ENCODE results near the gene MYZAP. TPM values are rescaled to one million over a fixed set of nuclear protein-coding genes. Genes with fewer than 3 reads are reported as not detected.
A peak's percentile ranks its signal among the peaks of the same experiment; 100 is the strongest.

The MYZAP gene
- total RNA-seq, 1 donor from 2014 or later: not detected

- no peaks in the 10 kb centered on the region for H3K79me2 ChIP-seq (ENCODE audit: low read depth)
- H3K36me3 ChIP-seq: no peaks in the 10 kb centered on the region
- DNase-seq (ENCODE audit: low spot score): no peak
- no peaks in the 10 kb centered on the region for H3K9me3 ChIP-seq (ENCODE audit: low read depth)
- H2AFZ ChIP-seq (replicated peaks): peak overlapping the region; percentile 84
- H3K4me2 ChIP-seq: peak overlapping the region; percentile 89
- H3K36me3 Mint-ChIP-seq: no peaks in the 10 kb centered on the region
- H3K4me3 Mint-ChIP-seq: peak overlapping the region; percentile 83
- H4K20me1 ChIP-seq (ENCODE audit: low read depth): no peaks in the 10 kb centered on the region
- H3K27ac Mint-ChIP-seq: no peak overlapping the region
- H3K9ac ChIP-seq: no peak overlapping the region
- no peaks in the 10 kb centered on the region for H3K4me1 ChIP-seq
- H3K27me3 ChIP-seq: peaks cover 59% of the 10 kb centered on the region
- H3K27ac ChIP-seq: no peak overlapping the region
- peak overlapping the region; percentile 59 for H3K4me3 ChIP-seq
- H3K9me3 Mint-ChIP-seq: no peaks in the 10 kb centered on the region
- H3K27me3 Mint-ChIP-seq (ENCODE audit: insufficient read depth, low read depth): peaks cover 24% of the 10 kb centered on the region
- peaks cover 4% of the 10 kb centered on the region for H3F3A ChIP-seq (ENCODE audit: low read depth)
- TF ChIP-seq EZH2phosphoT487 (IDR thresholded peaks at IDR 0.05): peak; percentile 9
- TF ChIP-seq EZH2 (IDR thresholded peaks at IDR 0.05): no peak
- H3K4me1 Mint-ChIP-seq: peaks cover 3% of the 10 kb centered on the region
These were observed 375 bp upstream of the MYZAP start for GRCh38 chr15:57591237-57591821.

- peak overlapping the region; percentile 89 for H3K4me2 ChIP-seq
- H3K36me3 ChIP-seq: no peaks in the 10 kb centered on the region
- no peak for DNase-seq (ENCODE audit: low spot score)
- H4K20me1 ChIP-seq (ENCODE audit: low read depth): no peaks in the 10 kb centered on the region
- H3K4me1 ChIP-seq: no peaks in the 10 kb centered on the region
- no peak overlapping the region for H2AFZ ChIP-seq (replicated peaks)
- Mint-ChIP-seq H3K27ac (no peak overlapping the region), H3K27me3 (ENCODE audit: insufficient read depth, low read depth) (peaks cover 24% of the 10 kb centered on the region), H3K36me3 (no peaks in the 10 kb centered on the region), H3K4me3 (peak overlapping the region; percentile 74), H3K9me3 (no peaks in the 10 kb centered on the region), H3K4me1 (peaks cover 3% of the 10 kb centered on the region)
- H3F3A ChIP-seq (ENCODE audit: low read depth): peaks cover 4% of the 10 kb centered on the region
- TF ChIP-seq EZH2 (IDR thresholded peaks at IDR 0.05) (no peak), EZH2phosphoT487 (IDR thresholded peaks at IDR 0.05) (no peak), CTCF (IDR thresholded peaks at IDR 0.05) (no peak)
- H3K4me3 ChIP-seq: peak overlapping the region; percentile 59
- H3K79me2 ChIP-seq (ENCODE audit: low read depth): no peaks in the 10 kb centered on the region
- no peaks in the 10 kb centered on the region for H3K9me3 ChIP-seq (ENCODE audit: low read depth)
- H3K9ac ChIP-seq: no peak overlapping the region
- H3K27ac ChIP-seq: no peak overlapping the region
- peaks cover 59% of the 10 kb centered on the region for H3K27me3 ChIP-seq
These were observed 722 bp downstream of the MYZAP start for GRCh38 chr15:57592426-57592825.

GRCh38 chr15:57592836-57593420, 1.2 kb downstream of the MYZAP start:
- Histone ChIP-seq H3K79me2 (ENCODE audit: low read depth) (no peaks in the 10 kb centered on the region), H3K4me1 (no peaks in the 10 kb centered on the region), H3K4me3 (no peak overlapping the region), H3K27me3 (peaks cover 59% of the 10 kb centered on the region), H3F3A (ENCODE audit: low read depth) (peaks cover 4% of the 10 kb centered on the region), H3K4me2 (no peak overlapping the region), H3K9me3 (ENCODE audit: low read depth) (no peaks in the 10 kb centered on the region), H3K9ac (no peak overlapping the region), H4K20me1 (ENCODE audit: low read depth) (no peaks in the 10 kb centered on the region), H3K27ac (no peak overlapping the region), H3K36me3 (no peaks in the 10 kb centered on the region), H2AFZ (replicated peaks) (no peak overlapping the region)
- Mint-ChIP-seq H3K4me1 (peaks cover 3% of the 10 kb centered on the region), H3K9me3 (no peaks in the 10 kb centered on the region), H3K4me3 (peak overlapping the region; percentile 74), H3K27ac (no peak overlapping the region), H3K27me3 (ENCODE audit: insufficient read depth, low read depth) (peaks cover 24% of the 10 kb centered on the region), H3K36me3 (no peaks in the 10 kb centered on the region)
- no peak for TF ChIP-seq CTCF (IDR thresholded peaks at IDR 0.05)
- TF ChIP-seq EZH2phosphoT487 (IDR thresholded peaks at IDR 0.05): no peak
- no peak for TF ChIP-seq EZH2 (IDR thresholded peaks at IDR 0.05)
- DNase-seq (ENCODE audit: low spot score): no peak

GRCh38 chr15:57594479-57594878, 2.8 kb downstream of the MYZAP start:
- H3K36me3 ChIP-seq: no peaks in the 10 kb centered on the region
- H3K9ac ChIP-seq: no peak overlapping the region
- H3F3A ChIP-seq (ENCODE audit: low read depth): peaks cover 4% of the 10 kb centered on the region
- H3K4me3 Mint-ChIP-seq: no peak overlapping the region
- H3K27ac ChIP-seq: no peak overlapping the region
- no peaks in the 10 kb centered on the region for H3K9me3 Mint-ChIP-seq
- H3K79me2 ChIP-seq (ENCODE audit: low read depth): no peaks in the 10 kb centered on the region
- DNase-seq (ENCODE audit: low spot score): no peak
- no peaks in the 10 kb centered on the region for H4K20me1 ChIP-seq (ENCODE audit: low read depth)
- H3K27ac Mint-ChIP-seq: no peak overlapping the region
- H3K4me1 Mint-ChIP-seq: peaks cover 3% of the 10 kb centered on the region
- no peaks in the 10 kb centered on the region for H3K9me3 ChIP-seq (ENCODE audit: low read depth)
- no peak for TF ChIP-seq EZH2 (IDR thresholded peaks at IDR 0.05)
- no peak for TF ChIP-seq CTCF (IDR thresholded peaks at IDR 0.05)
- TF ChIP-seq EZH2phosphoT487 (IDR thresholded peaks at IDR 0.05): no peak
- H3K36me3 Mint-ChIP-seq: no peaks in the 10 kb centered on the region
- H3K4me2 ChIP-seq: no peak overlapping the region
- no peak overlapping the region for H2AFZ ChIP-seq (replicated peaks)
- H3K4me3 ChIP-seq: no peak overlapping the region
- peaks cover 49% of the 10 kb centered on the region for H3K27me3 ChIP-seq
- no peaks in the 10 kb centered on the region for H3K4me1 ChIP-seq
- H3K27me3 Mint-ChIP-seq (ENCODE audit: insufficient read depth, low read depth): peaks cover 22% of the 10 kb centered on the region

Data from neural progenitor cell (in vitro differentiated cells).